ENCODE data around the gene ZNF473. TPM values are rescaled to one million over a fixed set of nuclear protein-coding genes. Genes with fewer than 3 reads are reported as not detected.

Gene ZNF473
- total and polyA plus RNA-seq, 2 experiments from 2014 or later = 5.0 to 12.5 TPM

GRCh38 chr19:50008532-50008931 lies 17.3 kb upstream of the ZNF473 start:
- in situ Hi-C loops (cut with MboI) = no loop called here
- TF ChIP-seq EZH2phosphoT487 (IDR thresholded peaks at IDR 0.05; ENCODE audit: insufficient read depth, low read depth) = no peak
- no peak for TF ChIP-seq EZH2 (IDR thresholded peaks at IDR 0.05; ENCODE audit: insufficient read depth, poor library complexity, severe bottlenecking)
- WGBS, 2 experiments (ENCODE audit: low coverage in 1 of 2, low lambda C conversion rate in 2 of 2, missing lambda C conversion rate in 2 of 2) = 60 to 61% methylated on average over 10 of the region's 10 CpGs

GRCh38 chr19:50016225-50016807 lies 9.5 kb upstream of the ZNF473 start:
- Histone ChIP-seq H4K20me1 (ENCODE audit: insufficient read depth) (no peaks in the 10 kb centered on the region), H3K36me3 (ENCODE audit: low read depth) (peaks cover 32% of the 10 kb centered on the region), H3K9me2 (ENCODE audit: insufficient read depth) (no peaks in the 10 kb centered on the region), H3K4me3 (no peak overlapping the region), H2AFZ (no peak overlapping the region), H3K9ac (no peak overlapping the region), H3F3A (ENCODE audit: insufficient read depth) (no peaks in the 10 kb centered on the region), H3K4me2 (ENCODE audit: unreplicated experiment) (no peak overlapping the region), H3K79me2 (ENCODE audit: insufficient read depth) (peaks cover 18% of the 10 kb centered on the region), H3K27me3 (replicated peaks; ENCODE audit: insufficient read depth) (no peaks in the 10 kb centered on the region), H3K27ac (no peak overlapping the region), H3K4me1 (ENCODE audit: insufficient read depth) (no peaks in the 10 kb centered on the region), H3K9me3 (ENCODE audit: low read depth) (no peaks in the 10 kb centered on the region)
- in situ Hi-C loops (cut with MboI) = no loop called here
- DNase-seq = no peak
- no peak for TF ChIP-seq EZH2 (IDR thresholded peaks at IDR 0.05; ENCODE audit: insufficient read depth, poor library complexity, severe bottlenecking)
- no peak for TF ChIP-seq EZH2phosphoT487 (IDR thresholded peaks at IDR 0.05; ENCODE audit: insufficient read depth, low read depth)
- WGBS, 2 experiments (ENCODE audit: low coverage in 1 of 2, low lambda C conversion rate in 2 of 2, missing lambda C conversion rate in 2 of 2) = 95 to 100% methylated on average over 1 of the region's 1 CpG

More at GRCh38 chr19:50008532-50008931, 17.3 kb upstream of the ZNF473 start:
- no peak overlapping the region for H3K4me2 ChIP-seq (ENCODE audit: unreplicated experiment)
- no peaks in the 10 kb centered on the region for H4K20me1 ChIP-seq (ENCODE audit: insufficient read depth)
- peaks cover 9% of the 10 kb centered on the region for H3K4me1 ChIP-seq (ENCODE audit: insufficient read depth)
- H3K79me2 ChIP-seq (ENCODE audit: insufficient read depth) = 0 out of 2 replicates have a peak, but pooled peaks cover 7% of the 10 kb centered on the region
- peaks cover 12% of the 10 kb centered on the region for H3K36me3 ChIP-seq (ENCODE audit: low read depth)
- peaks cover 14% of the 10 kb centered on the region; the same call in 1 of the 2 replicates for H3F3A ChIP-seq (ENCODE audit: insufficient read depth)
- H3K27me3 ChIP-seq (replicated peaks; ENCODE audit: insufficient read depth) = no peaks in the 10 kb centered on the region
- no peaks in the 10 kb centered on the region for H3K9me3 ChIP-seq (ENCODE audit: low read depth)
- no peak overlapping the region for H2AFZ ChIP-seq
- no peak overlapping the region for H3K27ac ChIP-seq
- no peak overlapping the region for H3K9ac ChIP-seq
- no peaks in the 10 kb centered on the region for H3K9me2 ChIP-seq (ENCODE audit: insufficient read depth)
- peak; percentile 31 for DNase-seq
- no peak overlapping the region for H3K4me3 ChIP-seq

- Histone ChIP-seq H3K27ac (no peak overlapping the region), H3K9ac (no peak overlapping the region), H3K4me2 (ENCODE audit: unreplicated experiment) (no peak overlapping the region), H3F3A (ENCODE audit: insufficient read depth) (no peaks in the 10 kb centered on the region), H3K27me3 (replicated peaks; ENCODE audit: insufficient read depth) (no peaks in the 10 kb centered on the region), H3K4me1 (ENCODE audit: insufficient read depth) (peaks cover 9% of the 10 kb centered on the region; the same call in 1 of the 2 replicates), H3K79me2 (ENCODE audit: insufficient read depth) (peaks cover 47% of the 10 kb centered on the region), H3K36me3 (ENCODE audit: low read depth) (peaks cover 22% of the 10 kb centered on the region), H4K20me1 (ENCODE audit: insufficient read depth) (no peaks in the 10 kb centered on the region), H3K9me2 (ENCODE audit: insufficient read depth) (no peaks in the 10 kb centered on the region), H3K9me3 (ENCODE audit: low read depth) (no peaks in the 10 kb centered on the region), H3K4me3 (no peak overlapping the region), H2AFZ (no peak overlapping the region)
- 95 to 96% methylated on average over 6 of the region's 6 CpGs for WGBS, 2 experiments (ENCODE audit: low coverage in 1 of 2, low lambda C conversion rate in 2 of 2, missing lambda C conversion rate in 2 of 2)
- TF ChIP-seq EZH2 (IDR thresholded peaks at IDR 0.05; ENCODE audit: insufficient read depth, poor library complexity, severe bottlenecking) (no peak), EZH2phosphoT487 (IDR thresholded peaks at IDR 0.05; ENCODE audit: insufficient read depth, low read depth) (no peak)
- in situ Hi-C loops (cut with MboI) = no loop called here
- no peak for DNase-seq
Measured at GRCh38 chr19:50020481-50020880, 5.3 kb upstream of the ZNF473 start.

GRCh38 chr19:50022823-50023222 lies 3.0 kb upstream of the ZNF473 start:
- H3K79me2 ChIP-seq (ENCODE audit: insufficient read depth) = peaks cover 67% of the 10 kb centered on the region
- no peak for DNase-seq
- no peak overlapping the region for H3K4me3 ChIP-seq

More at GRCh38 chr19:50022823-50023222, 3.0 kb upstream of the ZNF473 start:
- no peak for TF ChIP-seq EZH2phosphoT487 (IDR thresholded peaks at IDR 0.05; ENCODE audit: insufficient read depth, low read depth)
- no peak for TF ChIP-seq EZH2 (IDR thresholded peaks at IDR 0.05; ENCODE audit: insufficient read depth, poor library complexity, severe bottlenecking)
- Histone ChIP-seq H3K36me3 (ENCODE audit: low read depth) (peaks cover 14% of the 10 kb centered on the region), H3K4me1 (ENCODE audit: insufficient read depth) (peaks cover 19% of the 10 kb centered on the region), H3K4me2 (ENCODE audit: unreplicated experiment) (no peak overlapping the region), H3K27ac (no peak overlapping the region), H3F3A (ENCODE audit: insufficient read depth) (no peaks in the 10 kb centered on the region), H3K9me2 (ENCODE audit: insufficient read depth) (no peaks in the 10 kb centered on the region), H3K9me3 (ENCODE audit: low read depth) (no peaks in the 10 kb centered on the region), H2AFZ (no peak overlapping the region), H4K20me1 (ENCODE audit: insufficient read depth) (no peaks in the 10 kb centered on the region), H3K27me3 (replicated peaks; ENCODE audit: insufficient read depth) (no peaks in the 10 kb centered on the region), H3K9ac (no peak overlapping the region)
- in situ Hi-C loops (cut with MboI) = no loop called here
- WGBS, 2 experiments (ENCODE audit: low coverage in 1 of 2, low lambda C conversion rate in 2 of 2, missing lambda C conversion rate in 2 of 2) = 77 to 78% methylated on average over 7 of the region's 7 CpGs
